ENCODE results near the gene AMER3.

AMER3 gene

DNA sequence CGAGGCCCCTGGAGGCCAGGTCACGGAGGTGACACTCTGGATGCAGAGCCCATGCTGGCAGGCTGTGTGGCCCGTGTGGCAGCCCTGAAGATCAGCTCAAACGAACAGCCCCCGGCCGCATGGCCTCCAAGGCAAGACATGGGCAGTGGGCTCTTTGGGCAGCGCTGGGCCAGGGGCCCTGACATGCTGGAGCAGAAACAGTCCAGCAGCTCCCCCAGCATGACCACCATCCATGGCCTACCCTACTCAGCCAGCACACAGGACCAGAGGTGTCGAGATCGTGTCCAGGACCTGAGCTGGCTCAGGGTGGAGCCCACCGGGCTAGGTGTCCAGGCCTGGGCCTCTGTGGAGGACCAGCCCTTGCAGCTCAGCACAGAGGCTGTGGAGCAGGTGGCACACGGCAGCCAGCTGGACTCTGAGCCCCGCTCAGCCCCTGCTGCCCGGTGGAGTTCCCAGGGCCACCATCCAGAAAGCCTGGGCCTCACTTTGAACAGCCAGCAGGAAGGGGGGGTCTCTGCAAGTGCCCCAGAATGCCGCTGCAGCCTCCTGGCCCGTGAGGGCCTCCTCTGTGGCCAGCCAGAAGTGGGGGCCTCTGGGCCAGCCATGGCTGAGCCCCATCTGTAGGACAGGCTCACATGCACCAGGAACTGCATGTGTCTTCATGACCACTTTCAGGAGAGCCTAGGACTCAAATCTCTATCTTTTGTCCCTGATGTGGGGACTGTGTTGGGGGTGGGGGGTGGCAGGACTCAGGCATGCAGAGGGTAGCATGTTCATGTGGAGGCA, 8.9 kb downstream of the AMER3 start:
- ATAC-seq (ENCODE audit: insufficient read depth, low read depth) (no peak), DNase-seq (no peak)
- Histone ChIP-seq H3K27ac (ENCODE audit: low read length) (no peak overlapping the region), H3K79me2 (ENCODE audit: insufficient read depth, low read length) (no peaks in the 10 kb centered on the region), H3K36me3 (ENCODE audit: insufficient read depth, low read length) (no peaks in the 10 kb centered on the region), H3K4me1 (ENCODE audit: insufficient read depth, low read length) (no peaks in the 10 kb centered on the region), H2AFZ (ENCODE audit: low read depth, low read length) (no peak overlapping the region), H3K9ac (ENCODE audit: low read depth, low read length) (no peak overlapping the region), H3K27me3 (ENCODE audit: insufficient read depth, low read length, poor library complexity) (no peaks in the 10 kb centered on the region), H4K20me1 (ENCODE audit: insufficient read depth, low read length) (no peaks in the 10 kb centered on the region; the same call in 1 of the 2 replicates), H3K4me3 (ENCODE audit: low read depth in 1 of 2, low read length in 2 of 2) (no peak overlapping the region), H3K4me2 (ENCODE audit: insufficient read depth, low read length) (no peak overlapping the region), H3K9me3 (ENCODE audit: insufficient read depth, low read length, severe bottlenecking) (no peaks in the 10 kb centered on the region)
- no peak for TF ChIP-seq EZH2 (IDR thresholded peaks at IDR 0.05; ENCODE audit: borderline replicate concordance, low read depth, low read length, severe bottlenecking)
- TF ChIP-seq, protein P1, sequence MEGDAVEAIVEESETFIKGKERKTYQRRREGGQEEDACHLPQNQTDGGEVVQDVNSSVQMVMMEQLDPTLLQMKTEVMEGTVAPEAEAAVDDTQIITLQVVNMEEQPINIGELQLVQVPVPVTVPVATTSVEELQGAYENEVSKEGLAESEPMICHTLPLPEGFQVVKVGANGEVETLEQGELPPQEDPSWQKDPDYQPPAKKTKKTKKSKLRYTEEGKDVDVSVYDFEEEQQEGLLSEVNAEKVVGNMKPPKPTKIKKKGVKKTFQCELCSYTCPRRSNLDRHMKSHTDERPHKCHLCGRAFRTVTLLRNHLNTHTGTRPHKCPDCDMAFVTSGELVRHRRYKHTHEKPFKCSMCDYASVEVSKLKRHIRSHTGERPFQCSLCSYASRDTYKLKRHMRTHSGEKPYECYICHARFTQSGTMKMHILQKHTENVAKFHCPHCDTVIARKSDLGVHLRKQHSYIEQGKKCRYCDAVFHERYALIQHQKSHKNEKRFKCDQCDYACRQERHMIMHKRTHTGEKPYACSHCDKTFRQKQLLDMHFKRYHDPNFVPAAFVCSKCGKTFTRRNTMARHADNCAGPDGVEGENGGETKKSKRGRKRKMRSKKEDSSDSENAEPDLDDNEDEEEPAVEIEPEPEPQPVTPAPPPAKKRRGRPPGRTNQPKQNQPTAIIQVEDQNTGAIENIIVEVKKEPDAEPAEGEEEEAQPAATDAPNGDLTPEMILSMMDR (IDR thresholded peaks at IDR 0.05; ENCODE audit: borderline replicate concordance, extremely low read depth, low read length, poor library complexity, severe bottlenecking): no peak

DNA sequence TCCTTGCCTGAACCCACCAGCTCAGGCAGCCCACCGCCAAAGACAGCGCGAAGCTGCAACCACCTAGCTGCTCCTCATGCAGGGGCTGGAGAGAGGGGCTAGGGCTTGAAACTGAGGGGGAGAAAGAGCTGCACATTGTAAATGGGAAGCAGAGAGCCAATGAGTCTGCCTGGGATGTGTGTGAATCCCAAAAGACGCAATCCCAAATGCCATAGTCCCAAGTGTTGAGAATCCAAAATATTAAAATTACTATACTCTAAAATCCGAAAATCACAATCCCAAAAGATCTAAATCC, 9.4 kb downstream of the AMER3 start:
- Histone ChIP-seq H3K4me2 (ENCODE audit: insufficient read depth, low read length) (no peak overlapping the region), H3K27ac (ENCODE audit: low read length) (no peak overlapping the region), H3K27me3 (ENCODE audit: insufficient read depth, low read length, poor library complexity) (no peaks in the 10 kb centered on the region), H2AFZ (ENCODE audit: low read depth, low read length) (no peak overlapping the region), H3K9me3 (ENCODE audit: insufficient read depth, low read length, severe bottlenecking) (no peaks in the 10 kb centered on the region), H3K9ac (ENCODE audit: low read depth, low read length) (no peak overlapping the region), H3K4me1 (ENCODE audit: insufficient read depth, low read length) (no peaks in the 10 kb centered on the region), H3K4me3 (ENCODE audit: low read depth in 1 of 2, low read length in 2 of 2) (no peak overlapping the region), H3K79me2 (ENCODE audit: insufficient read depth, low read length) (no peaks in the 10 kb centered on the region), H4K20me1 (ENCODE audit: insufficient read depth, low read length) (no peaks in the 10 kb centered on the region; the same call in 1 of the 2 replicates), H3K36me3 (ENCODE audit: insufficient read depth, low read length) (no peaks in the 10 kb centered on the region)
- TF ChIP-seq EZH2 (IDR thresholded peaks at IDR 0.05; ENCODE audit: borderline replicate concordance, low read depth, low read length, severe bottlenecking): no peak
- TF ChIP-seq, protein P1 (IDR thresholded peaks at IDR 0.05; ENCODE audit: borderline replicate concordance, extremely low read depth, low read length, poor library complexity, severe bottlenecking): no peak
- ATAC-seq (ENCODE audit: insufficient read depth, low read depth) (no peak), DNase-seq (no peak)

GRCh38 chr2:130765464-130765863, 10.1 kb downstream of the AMER3 start:
- Histone ChIP-seq H3K4me3 (ENCODE audit: low read depth in 1 of 2, low read length in 2 of 2) (no peak overlapping the region), H3K27ac (ENCODE audit: low read length) (no peak overlapping the region), H2AFZ (ENCODE audit: low read depth, low read length) (no peak overlapping the region), H3K36me3 (ENCODE audit: insufficient read depth, low read length) (no peaks in the 10 kb centered on the region), H3K9ac (ENCODE audit: low read depth, low read length) (no peak overlapping the region), H3K4me2 (ENCODE audit: insufficient read depth, low read length) (no peak overlapping the region), H3K4me1 (ENCODE audit: insufficient read depth, low read length) (no peaks in the 10 kb centered on the region), H3K79me2 (ENCODE audit: insufficient read depth, low read length) (no peaks in the 10 kb centered on the region), H3K27me3 (ENCODE audit: insufficient read depth, low read length, poor library complexity) (no peaks in the 10 kb centered on the region), H4K20me1 (ENCODE audit: insufficient read depth, low read length) (no peaks in the 10 kb centered on the region; the same call in 1 of the 2 replicates), H3K9me3 (ENCODE audit: insufficient read depth, low read length, severe bottlenecking) (no peaks in the 10 kb centered on the region)
- DNase-seq (no peak), ATAC-seq (ENCODE audit: insufficient read depth, low read depth) (no peak)
- TF ChIP-seq, protein P1 (IDR thresholded peaks at IDR 0.05; ENCODE audit: borderline replicate concordance, extremely low read depth, low read length, poor library complexity, severe bottlenecking): no peak
- no peak for TF ChIP-seq EZH2 (IDR thresholded peaks at IDR 0.05; ENCODE audit: borderline replicate concordance, low read depth, low read length, severe bottlenecking)

All from DND-41 (cell line).